Liver (tissue), 9 donors: ENCODE results near the gene RIC8B. TPM values are rescaled to one million over a fixed set of nuclear protein-coding genes. Genes with fewer than 3 reads are reported as not detected.

Experiments used
- DNase-seq: peaks from one replicate; pipeline ENCODE4 v3.0.0-alpha.2; 2017; ENCODE audit warnings: low spot score
- H3K27ac ChIP-seq, 2 donors: one replicate each; pipeline ENCODE4 v1.7.0; 2013; ENCODE audit warnings: inconsistent platforms in 2 of 2, low read length in 2 of 2, control low read depth in 1 of 2, low read depth in 1 of 2, mild to moderate bottlenecking in 1 of 2
- H3K27me3 ChIP-seq, 4 donors: one replicate each; pipeline versions ENCODE4 v1.6.1 to v1.7.0; 2013; ENCODE audit warnings: low read length in 3 of 4, inconsistent platforms in 1 of 4, mild to moderate bottlenecking in 1 of 4, moderate library complexity in 1 of 4; ENCODE audit not compliant: control insufficient read depth in 4 of 4, insufficient read depth in 4 of 4
- H3K36me3 ChIP-seq, 4 donors: one replicate each; pipeline versions ENCODE4 v1.6.1 to v1.7.0; 2013; ENCODE audit warnings: low read length in 3 of 4, mild to moderate bottlenecking in 3 of 4, low read depth in 1 of 4, moderate library complexity in 1 of 4; ENCODE audit not compliant: control insufficient read depth in 4 of 4, insufficient read depth in 3 of 4
- H3K4me1 ChIP-seq, 4 donors: one replicate each; pipeline versions ENCODE4 v1.6.1 to v1.7.0; 2013; ENCODE audit warnings: low read length in 3 of 4, mild to moderate bottlenecking in 3 of 4, moderate library complexity in 1 of 4; ENCODE audit not compliant: control insufficient read depth in 4 of 4, insufficient read depth in 4 of 4
- H3K4me3 ChIP-seq, 3 donors: one replicate each; pipeline versions ENCODE4 v1.6.1 to v1.7.0; 2013; ENCODE audit warnings: low read length in 3 of 3, control low read depth in 1 of 3, low read depth in 1 of 3, mild to moderate bottlenecking in 1 of 3
- H3K9ac ChIP-seq, 2 donors: one replicate each; pipeline ENCODE4 v1.7.0; 2013; ENCODE audit warnings: low read length in 2 of 2, mild to moderate bottlenecking in 2 of 2, moderate library complexity in 2 of 2, control low read depth in 1 of 2, low read depth in 1 of 2
- H3K9me3 ChIP-seq, 4 donors: one replicate each; pipeline versions ENCODE4 v1.6.1 to v1.7.0; 2013; ENCODE audit warnings: low read length in 3 of 4; ENCODE audit not compliant: control insufficient read depth in 4 of 4
- EGR1 ChIP-seq, 2 donors: IDR thresholded peaks; 2 replicates each; pipeline ENCODE4 v1.6.1; 2016 to 2018; ENCODE audit warnings: antibody characterized with exemption in 2 of 2, low read depth in 2 of 2
- FOXA1 ChIP-seq: IDR thresholded peaks from 2 replicates; pipeline ENCODE4 v1.6.1; 2016; ENCODE audit warnings: antibody characterized with exemption
- GABPA ChIP-seq, 2 donors: IDR thresholded peaks in 1 of 2; conservative IDR thresholded peaks in 1 of 2; 2 replicates each; pipeline ENCODE4 v1.6.1; 2016; ENCODE audit warnings: antibody characterized with exemption in 2 of 2, mild to moderate bottlenecking in 1 of 2, moderate library complexity in 1 of 2
- HNF4A ChIP-seq, 2 donors: conservative IDR thresholded peaks; 2 replicates each; pipeline ENCODE4 v1.6.1; 2016; ENCODE audit warnings: antibody characterized with exemption in 2 of 2, mild to moderate bottlenecking in 2 of 2
- HNF4G ChIP-seq: IDR thresholded peaks from 2 replicates; pipeline ENCODE4 v1.6.1; 2016; ENCODE audit warnings: antibody characterized with exemption
- JUND ChIP-seq, 2 donors: IDR thresholded peaks; 2 replicates each; pipeline ENCODE4 v1.6.1; 2016; ENCODE audit warnings: antibody characterized with exemption in 2 of 2
- NR2F2 ChIP-seq: IDR thresholded peaks from 2 replicates; pipeline ENCODE4 v1.6.1; 2016; ENCODE audit warnings: antibody characterized with exemption
- RAD21 ChIP-seq, 2 donors: IDR thresholded peaks; 2 replicates each; pipeline ENCODE4 v1.6.1; 2016; ENCODE audit warnings: antibody characterized with exemption in 2 of 2, mild to moderate bottlenecking in 2 of 2
- RXRA ChIP-seq, 2 donors: IDR thresholded peaks; 2 replicates each; pipeline ENCODE4 v1.6.1; 2017 to 2018; ENCODE audit warnings: antibody characterized with exemption in 2 of 2, mild to moderate bottlenecking in 1 of 2
- SP1 ChIP-seq: IDR thresholded peaks from 2 replicates; pipeline ENCODE4 v1.6.1; 2018; ENCODE audit warnings: antibody characterized with exemption, mild to moderate bottlenecking
- YY1 ChIP-seq: IDR thresholded peaks from 2 replicates; pipeline ENCODE4 v1.6.1; 2016; ENCODE audit warnings: antibody characterized with exemption, mild to moderate bottlenecking
- WGBS: extraction: QIAGEN DNeasy Blood & Tissue Kit; methylation state at CpG from one replicate; pipeline ENCODE4 v1.1.7; 2013; 5-methylcytosine and 5-hydroxymethylcytosine counted together
- polyA plus RNA-seq, 2 donors: library from polyadenylated mRNA; stranded (reverse) in 1 of 2; unstranded in 1 of 2; fragments of 200-250 nt in 1 of 2; fragments of >200 nt in 1 of 2; fragmentation: Nextera tagmentation in 1 of 2; extraction: Ambion mirVana in 1 of 2; gene quantifications; one replicate each; pipeline versions ENCODE4 v1.2.1 to v1.2.3, GENCODE V29; 2013 to 2015
- total RNA-seq, 2 donors: library from RNA; depleted of rRNA; stranded (reverse); fragments of >200 nt; gene quantifications; one replicate each; pipeline ENCODE4 v1.2.3, GENCODE V29; 2014
- TF ChIP-seq, protein P1 (sequence below): IDR thresholded peaks from 2 replicates; pipeline ENCODE4 v1.6.1; 2016; ENCODE audit warnings: antibody characterized with exemption
- TF ChIP-seq, protein P2 (sequence below): IDR thresholded peaks from 2 replicates; pipeline ENCODE4 v1.6.1; 2016; ENCODE audit warnings: antibody characterized with exemption
- TF ChIP-seq, protein P3 (sequence below): IDR thresholded peaks from 2 replicates; pipeline ENCODE4 v1.6.1; 2016; ENCODE audit warnings: antibody characterized with exemption, mild to moderate bottlenecking
- TF ChIP-seq, protein P4 (sequence below): IDR thresholded peaks from 2 replicates; pipeline ENCODE4 v1.6.1; 2016; ENCODE audit warnings: antibody characterized with exemption
- TF ChIP-seq, protein P5 (sequence below): fragments of 150-350 bp; IDR thresholded peaks from 2 replicates; pipeline ENCODE4 v1.5.1; 2017; ENCODE audit warnings: improper control_type of control experiment, low read depth, low read length; ENCODE audit not compliant: missing input control
- donor health status: healthy.
- donor health status: healthy.
- donor health status: healthy.
- donor health status: healthy.
- donor health status: healthy.

RIC8B gene
- total and polyA plus RNA-seq, 4 donors = 2.7 to 15.1 (median 4.2) TPM

DNA sequence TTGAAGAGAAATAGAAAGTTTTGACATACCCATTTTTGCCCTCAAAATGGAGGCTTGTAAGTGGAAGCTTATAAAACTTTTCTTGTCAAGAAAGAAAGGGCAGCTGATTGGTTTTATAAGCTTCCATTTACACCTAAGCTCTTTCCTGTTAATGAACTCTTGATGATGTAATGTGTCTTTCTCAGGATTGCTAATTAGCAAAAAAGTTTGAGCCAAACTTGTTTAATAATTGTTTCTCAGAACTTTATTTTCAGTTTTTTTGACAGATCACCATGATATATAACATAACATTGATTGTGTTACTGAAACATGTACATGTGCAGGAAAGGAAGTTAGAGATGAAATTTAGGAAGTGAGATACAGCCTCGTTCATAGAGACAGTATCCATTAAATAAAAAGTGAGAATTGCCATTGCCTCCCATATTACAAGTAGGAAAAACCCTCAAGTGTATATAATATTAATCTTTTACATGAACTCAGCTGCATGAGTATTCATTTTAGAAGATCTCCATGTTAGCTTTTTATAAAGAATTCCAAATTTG lies 26.8 kb downstream of the RIC8B start (continued):
- TF ChIP-seq, protein P1, sequence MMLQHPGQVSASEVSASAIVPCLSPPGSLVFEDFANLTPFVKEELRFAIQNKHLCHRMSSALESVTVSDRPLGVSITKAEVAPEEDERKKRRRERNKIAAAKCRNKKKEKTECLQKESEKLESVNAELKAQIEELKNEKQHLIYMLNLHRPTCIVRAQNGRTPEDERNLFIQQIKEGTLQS = no peak
- TF ChIP-seq RAD21 (IDR thresholded peaks at IDR 0.05) = no peak
- TF ChIP-seq NR2F2 = no peak

DNA sequence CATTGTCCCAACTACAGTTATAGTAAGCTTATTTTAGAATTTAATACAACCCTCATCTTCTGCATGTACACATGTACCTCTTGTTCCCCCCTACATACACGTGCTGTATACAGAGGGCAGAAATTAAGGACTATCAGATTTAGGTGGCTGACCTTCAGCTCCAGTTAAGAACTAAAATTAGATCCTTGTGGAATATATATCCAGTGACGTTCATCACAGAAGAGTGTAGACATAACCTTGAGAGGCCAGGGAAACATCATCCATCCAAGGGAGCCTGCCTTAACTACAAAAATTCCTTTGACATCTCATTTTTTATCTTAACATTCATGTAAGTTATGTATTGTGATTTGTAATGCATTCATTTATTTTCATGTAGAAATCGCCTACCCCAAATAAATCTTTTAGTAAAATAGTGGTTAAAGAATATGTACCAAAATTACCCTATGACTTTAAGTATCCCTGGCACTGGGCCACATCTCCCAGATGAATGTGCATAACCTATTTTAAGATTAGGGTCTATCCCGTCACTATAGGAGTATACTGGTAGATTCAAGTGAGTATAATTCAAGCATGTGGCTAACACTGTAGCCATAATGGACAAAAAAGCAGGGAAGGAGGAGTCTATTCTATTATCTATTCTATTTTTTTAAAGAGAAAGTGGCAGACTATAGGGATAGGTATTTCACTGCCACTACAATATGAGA lies 27.5 kb downstream of the RIC8B start:
- Histone ChIP-seq H3K9ac (no peak overlapping the region), H3K9me3 (no peaks in the 10 kb centered on the region), H3K4me3 (no peak overlapping the region), H3K36me3 (peaks cover 0 to 5% (median under 1%) of the 10 kb centered on the region in 4 donors), H3K27me3 (no peaks in the 10 kb centered on the region), H3K27ac (no peak overlapping the region), H3K4me1 (no peaks in the 10 kb centered on the region)
- DNase-seq = no peak
- 90% methylated on average over 4 of the region's 4 CpGs for WGBS
- TF ChIP-seq, protein P2, sequence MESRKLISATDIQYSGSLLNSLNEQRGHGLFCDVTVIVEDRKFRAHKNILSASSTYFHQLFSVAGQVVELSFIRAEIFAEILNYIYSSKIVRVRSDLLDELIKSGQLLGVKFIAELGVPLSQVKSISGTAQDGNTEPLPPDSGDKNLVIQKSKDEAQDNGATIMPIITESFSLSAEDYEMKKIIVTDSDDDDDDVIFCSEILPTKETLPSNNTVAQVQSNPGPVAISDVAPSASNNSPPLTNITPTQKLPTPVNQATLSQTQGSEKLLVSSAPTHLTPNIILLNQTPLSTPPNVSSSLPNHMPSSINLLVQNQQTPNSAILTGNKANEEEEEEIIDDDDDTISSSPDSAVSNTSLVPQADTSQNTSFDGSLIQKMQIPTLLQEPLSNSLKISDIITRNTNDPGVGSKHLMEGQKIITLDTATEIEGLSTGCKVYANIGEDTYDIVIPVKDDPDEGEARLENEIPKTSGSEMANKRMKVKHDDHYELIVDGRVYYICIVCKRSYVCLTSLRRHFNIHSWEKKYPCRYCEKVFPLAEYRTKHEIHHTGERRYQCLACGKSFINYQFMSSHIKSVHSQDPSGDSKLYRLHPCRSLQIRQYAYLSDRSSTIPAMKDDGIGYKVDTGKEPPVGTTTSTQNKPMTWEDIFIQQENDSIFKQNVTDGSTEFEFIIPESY = no peak
- TF ChIP-seq GABPA (IDR thresholded peaks at IDR 0.05 in 1 of 2, conservative IDR thresholded peaks at IDR 0.05 in 1 of 2) = no peak
- no peak for TF ChIP-seq NR2F2
- no peak for TF ChIP-seq EGR1 (IDR thresholded peaks at IDR 0.05; ENCODE audit: low read depth in 2 of 2)
- TF ChIP-seq HNF4A (conservative IDR thresholded peaks at IDR 0.05) = no peak
- TF ChIP-seq JUND (IDR thresholded peaks at IDR 0.05) = no peak
- no peak for TF ChIP-seq HNF4G

DNA sequence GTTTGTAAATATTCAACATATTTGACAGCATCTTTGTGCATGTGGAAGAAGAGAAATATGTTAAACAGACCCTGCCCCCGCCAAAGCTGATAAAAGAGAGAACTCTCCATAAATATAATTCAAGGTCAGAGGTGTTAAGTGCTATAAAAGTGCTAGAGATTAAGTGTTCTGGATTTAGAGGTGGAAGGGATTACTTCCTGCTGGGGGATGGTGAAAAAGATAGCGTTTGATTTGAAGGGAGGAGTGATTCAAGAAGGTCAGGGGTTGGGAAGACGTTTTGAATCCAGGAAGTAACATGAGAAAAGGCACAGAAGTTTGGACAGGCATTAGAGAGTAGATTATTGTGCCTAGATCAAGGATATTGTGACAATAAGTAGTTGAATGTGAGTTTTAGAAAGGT lies 30.2 kb downstream of the RIC8B start:
- Histone ChIP-seq H3K27me3 (no peaks in the 10 kb centered on the region), H3K9me3 (no peaks in the 10 kb centered on the region), H3K9ac (no peak overlapping the region), H3K36me3 (peaks cover 0 to 7% (median under 1%) of the 10 kb centered on the region in 4 donors), H3K27ac (no peak overlapping the region), H3K4me1 (no peaks in the 10 kb centered on the region), H3K4me3 (no peak overlapping the region)
- 69% methylated on average over 3 of the region's 3 CpGs for WGBS
- DNase-seq = no peak
- TF ChIP-seq YY1 (no peak), FOXA1 (no peak)

DNA sequence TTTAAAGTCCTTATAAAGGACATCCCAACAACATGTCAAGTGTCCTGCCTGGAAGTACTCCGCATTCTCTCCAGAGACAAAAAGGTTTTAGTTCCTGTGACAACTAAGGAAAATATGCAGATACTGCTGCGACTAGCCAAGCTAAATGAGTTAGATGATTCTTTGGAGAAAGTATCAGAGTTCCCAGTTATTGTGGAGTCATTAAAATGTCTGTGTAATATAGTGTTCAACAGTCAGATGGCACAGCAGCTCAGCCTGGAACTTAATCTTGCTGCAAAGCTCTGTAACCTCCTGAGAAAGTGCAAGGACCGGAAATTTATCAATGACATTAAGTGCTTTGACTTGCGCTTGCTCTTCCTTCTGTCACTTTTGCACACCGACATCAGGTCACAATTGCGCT lies 40.2 kb downstream of the RIC8B start:
- no peaks in the 10 kb centered on the region for H3K4me1 ChIP-seq
- H3K27ac ChIP-seq = no peak overlapping the region
- no peaks in the 10 kb centered on the region for H3K27me3 ChIP-seq
- H3K4me3 ChIP-seq = no peak overlapping the region
- H3K9me3 ChIP-seq = no peaks in the 10 kb centered on the region
- WGBS = 93% methylated on average over 6 of the region's 6 CpGs
- DNase-seq = no peak
- H3K36me3 ChIP-seq = peaks cover 0 to 13% (median 8%) of the 10 kb centered on the region in 4 donors
- no peak overlapping the region for H3K9ac ChIP-seq
- TF ChIP-seq RXRA (IDR thresholded peaks at IDR 0.05) (no peak), HNF4A (conservative IDR thresholded peaks at IDR 0.05) (no peak), GABPA (IDR thresholded peaks at IDR 0.05 in 1 of 2, conservative IDR thresholded peaks at IDR 0.05 in 1 of 2) (no peak), FOXA1 (no peak), EGR1 (IDR thresholded peaks at IDR 0.05; ENCODE audit: low read depth in 2 of 2) (no peak), HNF4G (no peak), NR2F2 (no peak), YY1 (no peak), SP1 (no peak), JUND (IDR thresholded peaks at IDR 0.05) (no peak)
- TF ChIP-seq, protein P3, sequence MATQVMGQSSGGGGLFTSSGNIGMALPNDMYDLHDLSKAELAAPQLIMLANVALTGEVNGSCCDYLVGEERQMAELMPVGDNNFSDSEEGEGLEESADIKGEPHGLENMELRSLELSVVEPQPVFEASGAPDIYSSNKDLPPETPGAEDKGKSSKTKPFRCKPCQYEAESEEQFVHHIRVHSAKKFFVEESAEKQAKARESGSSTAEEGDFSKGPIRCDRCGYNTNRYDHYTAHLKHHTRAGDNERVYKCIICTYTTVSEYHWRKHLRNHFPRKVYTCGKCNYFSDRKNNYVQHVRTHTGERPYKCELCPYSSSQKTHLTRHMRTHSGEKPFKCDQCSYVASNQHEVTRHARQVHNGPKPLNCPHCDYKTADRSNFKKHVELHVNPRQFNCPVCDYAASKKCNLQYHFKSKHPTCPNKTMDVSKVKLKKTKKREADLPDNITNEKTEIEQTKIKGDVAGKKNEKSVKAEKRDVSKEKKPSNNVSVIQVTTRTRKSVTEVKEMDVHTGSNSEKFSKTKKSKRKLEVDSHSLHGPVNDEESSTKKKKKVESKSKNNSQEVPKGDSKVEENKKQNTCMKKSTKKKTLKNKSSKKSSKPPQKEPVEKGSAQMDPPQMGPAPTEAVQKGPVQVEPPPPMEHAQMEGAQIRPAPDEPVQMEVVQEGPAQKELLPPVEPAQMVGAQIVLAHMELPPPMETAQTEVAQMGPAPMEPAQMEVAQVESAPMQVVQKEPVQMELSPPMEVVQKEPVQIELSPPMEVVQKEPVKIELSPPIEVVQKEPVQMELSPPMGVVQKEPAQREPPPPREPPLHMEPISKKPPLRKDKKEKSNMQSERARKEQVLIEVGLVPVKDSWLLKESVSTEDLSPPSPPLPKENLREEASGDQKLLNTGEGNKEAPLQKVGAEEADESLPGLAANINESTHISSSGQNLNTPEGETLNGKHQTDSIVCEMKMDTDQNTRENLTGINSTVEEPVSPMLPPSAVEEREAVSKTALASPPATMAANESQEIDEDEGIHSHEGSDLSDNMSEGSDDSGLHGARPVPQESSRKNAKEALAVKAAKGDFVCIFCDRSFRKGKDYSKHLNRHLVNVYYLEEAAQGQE = no peak
- TF ChIP-seq, protein P4, sequence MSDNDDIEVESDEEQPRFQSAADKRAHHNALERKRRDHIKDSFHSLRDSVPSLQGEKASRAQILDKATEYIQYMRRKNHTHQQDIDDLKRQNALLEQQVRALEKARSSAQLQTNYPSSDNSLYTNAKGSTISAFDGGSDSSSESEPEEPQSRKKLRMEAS = no peak
- TF ChIP-seq, protein P5, sequence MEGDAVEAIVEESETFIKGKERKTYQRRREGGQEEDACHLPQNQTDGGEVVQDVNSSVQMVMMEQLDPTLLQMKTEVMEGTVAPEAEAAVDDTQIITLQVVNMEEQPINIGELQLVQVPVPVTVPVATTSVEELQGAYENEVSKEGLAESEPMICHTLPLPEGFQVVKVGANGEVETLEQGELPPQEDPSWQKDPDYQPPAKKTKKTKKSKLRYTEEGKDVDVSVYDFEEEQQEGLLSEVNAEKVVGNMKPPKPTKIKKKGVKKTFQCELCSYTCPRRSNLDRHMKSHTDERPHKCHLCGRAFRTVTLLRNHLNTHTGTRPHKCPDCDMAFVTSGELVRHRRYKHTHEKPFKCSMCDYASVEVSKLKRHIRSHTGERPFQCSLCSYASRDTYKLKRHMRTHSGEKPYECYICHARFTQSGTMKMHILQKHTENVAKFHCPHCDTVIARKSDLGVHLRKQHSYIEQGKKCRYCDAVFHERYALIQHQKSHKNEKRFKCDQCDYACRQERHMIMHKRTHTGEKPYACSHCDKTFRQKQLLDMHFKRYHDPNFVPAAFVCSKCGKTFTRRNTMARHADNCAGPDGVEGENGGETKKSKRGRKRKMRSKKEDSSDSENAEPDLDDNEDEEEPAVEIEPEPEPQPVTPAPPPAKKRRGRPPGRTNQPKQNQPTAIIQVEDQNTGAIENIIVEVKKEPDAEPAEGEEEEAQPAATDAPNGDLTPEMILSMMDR = no peak
- TF ChIP-seq, protein P1 = no peak
